IPS DF 19.7 (cell line): Measurements from ENCODE around the gene ZNG1F.
"Not testable (repeated sequence)": the region's sequence is repeated elsewhere in the genome, so short reads cannot be mapped to it uniquely, and the experiment has no call there.

Experiments used
- DNase-seq: peaks from one replicate; pipeline ENCODE4 v3.0.0-alpha.2; 2013; ENCODE audit warnings: low read depth, low spot score

Gene ZNG1F

GRCh38 chr9:41123396-41123795 lies 65.7 kb downstream of the ZNG1F start:
- not testable (repeated sequence) for DNase-seq

GRCh38 chr9:41120696-41121095 lies 68.4 kb downstream of the ZNG1F start:
- not testable (repeated sequence) for DNase-seq

- not testable (repeated sequence) for DNase-seq
These were observed 69.4 kb downstream of the ZNG1F start for GRCh38 chr9:41119719-41120118.

GRCh38 chr9:41119311-41119710 lies 69.8 kb downstream of the ZNG1F start:
- not testable (repeated sequence) for DNase-seq

GRCh38 chr9:41113348-41113747 lies 75.8 kb downstream of the ZNG1F start:
- DNase-seq: not testable (repeated sequence)

GRCh38 chr9:41111414-41111813 lies 77.7 kb downstream of the ZNG1F start:
- DNase-seq: not testable (repeated sequence)

- not testable (repeated sequence) for DNase-seq
These were observed 78.2 kb downstream of the ZNG1F start for GRCh38 chr9:41110913-41111312.

- not testable (repeated sequence) for DNase-seq
These were observed 79.9 kb downstream of the ZNG1F start for GRCh38 chr9:41109253-41109652.

- DNase-seq: not testable (repeated sequence)
These were observed 80.3 kb downstream of the ZNG1F start for GRCh38 chr9:41108816-41109215.

- not testable (repeated sequence) for DNase-seq
These were observed 82.5 kb downstream of the ZNG1F start for GRCh38 chr9:41106472-41107116.

GRCh38 chr9:41105557-41106253 lies 83.4 kb downstream of the ZNG1F start:
- not testable (repeated sequence) for DNase-seq

- DNase-seq: not testable (repeated sequence)
These were observed 84.6 kb downstream of the ZNG1F start for GRCh38 chr9:41104542-41104941.

GRCh38 chr9:41100508-41100907 lies 88.6 kb downstream of the ZNG1F start:
- not testable (repeated sequence) for DNase-seq

GRCh38 chr9:41098759-41099158 lies 90.4 kb downstream of the ZNG1F start:
- not testable (repeated sequence) for DNase-seq

GRCh38 chr9:41095060-41095459 lies 94.1 kb downstream of the ZNG1F start:
- not testable (repeated sequence) for DNase-seq

GRCh38 chr9:41094010-41094773 lies 94.9 kb downstream of the ZNG1F start:
- not testable (repeated sequence) for DNase-seq

GRCh38 chr9:41090922-41091321 lies 98.2 kb downstream of the ZNG1F start:
- not testable (repeated sequence) for DNase-seq

GRCh38 chr9:41090386-41090785 lies 98.7 kb downstream of the ZNG1F start:
- not testable (repeated sequence) for DNase-seq

GRCh38 chr9:41088450-41089059 lies 100.6 kb downstream of the ZNG1F start:
- DNase-seq: not testable (repeated sequence)

- not testable (repeated sequence) for DNase-seq
These were observed 101.2 kb downstream of the ZNG1F start for GRCh38 chr9:41087929-41088328.

- not testable (repeated sequence) for DNase-seq
These were observed 101.8 kb downstream of the ZNG1F start for GRCh38 chr9:41087157-41087780.
